HEK293T (cell line): ENCODE data around the gene PTGES3L.

ENCODE experiments used
- BHLHE40 ChIP-seq: fragments of 450-650 bp; IDR thresholded peaks from 2 replicates; pipeline ENCODE4 v1.6.1; 2016; ENCODE audit warnings: mild to moderate bottlenecking, moderate library complexity, borderline replicate concordance
- FOXA1 ChIP-seq: fragments of 450-650 bp; IDR thresholded peaks from 2 replicates; pipeline ENCODE4 v1.6.1; 2016; ENCODE audit warnings: mild to moderate bottlenecking
- FOXM1 ChIP-seq: fragments of 450-650 bp; IDR thresholded peaks from 2 replicates; pipeline ENCODE4 v1.6.1; 2017; ENCODE audit warnings: mild to moderate bottlenecking, borderline replicate concordance
- SP1 ChIP-seq: fragments of 450-650 bp; IDR thresholded peaks from 2 replicates; pipeline ENCODE4 v1.6.1; 2017
- SUZ12 ChIP-seq: fragments of 450-650 bp; IDR thresholded peaks from 2 replicates; pipeline ENCODE4 v1.6.1; 2016; ENCODE audit warnings: mild to moderate bottlenecking
- TF ChIP-seq, protein P1 (sequence below): fragments of 450-650 bp; IDR thresholded peaks from 2 replicates; pipeline ENCODE4 v1.6.1; 2016

GRCh38 chr17:42920106-42920900, 59.6 kb downstream of the PTGES3L start:
- TF ChIP-seq SUZ12 (no peak), BHLHE40 (no peak), FOXM1 (no peak), SP1 (no peak), FOXA1 (no peak)
- TF ChIP-seq, protein P1, sequence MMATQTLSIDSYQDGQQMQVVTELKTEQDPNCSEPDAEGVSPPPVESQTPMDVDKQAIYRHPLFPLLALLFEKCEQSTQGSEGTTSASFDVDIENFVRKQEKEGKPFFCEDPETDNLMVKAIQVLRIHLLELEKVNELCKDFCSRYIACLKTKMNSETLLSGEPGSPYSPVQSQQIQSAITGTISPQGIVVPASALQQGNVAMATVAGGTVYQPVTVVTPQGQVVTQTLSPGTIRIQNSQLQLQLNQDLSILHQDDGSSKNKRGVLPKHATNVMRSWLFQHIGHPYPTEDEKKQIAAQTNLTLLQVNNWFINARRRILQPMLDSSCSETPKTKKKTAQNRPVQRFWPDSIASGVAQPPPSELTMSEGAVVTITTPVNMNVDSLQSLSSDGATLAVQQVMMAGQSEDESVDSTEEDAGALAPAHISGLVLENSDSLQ: no peak
